GM12875 (cell line): ENCODE measurements around the gene PAPSS1.

Experiments used
- H3K4me3 ChIP-seq: one replicate; pipeline ENCODE4 v1.5.1; 2011; ENCODE audit warnings: low read depth, low read length, control low read depth
- TF ChIP-seq, protein P1 (sequence below): IDR thresholded peaks from 2 replicates; pipeline ENCODE4 v1.5.1; 2011; ENCODE audit warnings: low read depth, mild to moderate bottlenecking, control low read depth, inconsistent platforms, low read length, moderate library complexity, borderline replicate concordance; ENCODE audit not compliant: insufficient read depth

Gene PAPSS1

GRCh38 chr4:107586371-107586770, 133.7 kb downstream of the PAPSS1 start:
- TF ChIP-seq, protein P1, sequence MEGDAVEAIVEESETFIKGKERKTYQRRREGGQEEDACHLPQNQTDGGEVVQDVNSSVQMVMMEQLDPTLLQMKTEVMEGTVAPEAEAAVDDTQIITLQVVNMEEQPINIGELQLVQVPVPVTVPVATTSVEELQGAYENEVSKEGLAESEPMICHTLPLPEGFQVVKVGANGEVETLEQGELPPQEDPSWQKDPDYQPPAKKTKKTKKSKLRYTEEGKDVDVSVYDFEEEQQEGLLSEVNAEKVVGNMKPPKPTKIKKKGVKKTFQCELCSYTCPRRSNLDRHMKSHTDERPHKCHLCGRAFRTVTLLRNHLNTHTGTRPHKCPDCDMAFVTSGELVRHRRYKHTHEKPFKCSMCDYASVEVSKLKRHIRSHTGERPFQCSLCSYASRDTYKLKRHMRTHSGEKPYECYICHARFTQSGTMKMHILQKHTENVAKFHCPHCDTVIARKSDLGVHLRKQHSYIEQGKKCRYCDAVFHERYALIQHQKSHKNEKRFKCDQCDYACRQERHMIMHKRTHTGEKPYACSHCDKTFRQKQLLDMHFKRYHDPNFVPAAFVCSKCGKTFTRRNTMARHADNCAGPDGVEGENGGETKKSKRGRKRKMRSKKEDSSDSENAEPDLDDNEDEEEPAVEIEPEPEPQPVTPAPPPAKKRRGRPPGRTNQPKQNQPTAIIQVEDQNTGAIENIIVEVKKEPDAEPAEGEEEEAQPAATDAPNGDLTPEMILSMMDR: no peak
- no peak overlapping the region for H3K4me3 ChIP-seq

GRCh38 chr4:107579099-107579498, 140.9 kb downstream of the PAPSS1 start:
- TF ChIP-seq, protein P1: no peak

GRCh38 chr4:107578321-107578720, 141.7 kb downstream of the PAPSS1 start:
- TF ChIP-seq, protein P1: no peak
- H3K4me3 ChIP-seq: no peak overlapping the region

More at GRCh38 chr4:107579099-107579498, 140.9 kb downstream of the PAPSS1 start:
- H3K4me3 ChIP-seq: no peak overlapping the region

- TF ChIP-seq, protein P1: no peak
- no peak overlapping the region for H3K4me3 ChIP-seq
Observed at GRCh38 chr4:107577743-107578142, 142.3 kb downstream of the PAPSS1 start.

- TF ChIP-seq, protein P1: no peak
- no peak overlapping the region for H3K4me3 ChIP-seq
Observed at GRCh38 chr4:107575243-107575642, 144.8 kb downstream of the PAPSS1 start.

GRCh38 chr4:107572281-107572680, 147.8 kb downstream of the PAPSS1 start:
- TF ChIP-seq, protein P1: no peak
- H3K4me3 ChIP-seq: no peak overlapping the region

DNA sequence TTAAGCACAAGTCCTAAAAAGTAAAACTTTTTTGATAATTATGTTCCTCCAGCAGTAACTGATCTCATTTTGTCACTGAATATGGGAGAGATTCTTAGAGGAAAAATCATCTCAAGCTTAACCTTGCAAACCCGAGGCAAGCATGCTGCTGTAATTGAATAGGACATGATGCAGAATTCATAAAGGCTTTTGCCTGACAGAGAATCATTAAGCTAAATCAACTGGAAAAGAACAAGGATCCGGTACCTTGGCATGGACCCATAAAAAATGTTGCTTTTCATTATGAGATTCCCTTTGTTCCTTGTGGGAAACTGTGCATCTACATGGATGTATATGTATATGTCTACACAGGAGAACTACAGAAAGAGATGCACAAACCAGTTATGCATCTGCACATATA, 149.1 kb downstream of the PAPSS1 start:
- TF ChIP-seq, protein P1: no peak
- H3K4me3 ChIP-seq: no peak overlapping the region
